Fibroblast of peridontal ligament (primary cell): ENCODE measurements around the gene RXRB.

Experiments
- DNase-seq: peaks from one replicate; pipeline ENCODE4 v3.0.0-alpha.2; 2010; ENCODE audit errors: extremely low read depth

RXRB gene

DNA sequence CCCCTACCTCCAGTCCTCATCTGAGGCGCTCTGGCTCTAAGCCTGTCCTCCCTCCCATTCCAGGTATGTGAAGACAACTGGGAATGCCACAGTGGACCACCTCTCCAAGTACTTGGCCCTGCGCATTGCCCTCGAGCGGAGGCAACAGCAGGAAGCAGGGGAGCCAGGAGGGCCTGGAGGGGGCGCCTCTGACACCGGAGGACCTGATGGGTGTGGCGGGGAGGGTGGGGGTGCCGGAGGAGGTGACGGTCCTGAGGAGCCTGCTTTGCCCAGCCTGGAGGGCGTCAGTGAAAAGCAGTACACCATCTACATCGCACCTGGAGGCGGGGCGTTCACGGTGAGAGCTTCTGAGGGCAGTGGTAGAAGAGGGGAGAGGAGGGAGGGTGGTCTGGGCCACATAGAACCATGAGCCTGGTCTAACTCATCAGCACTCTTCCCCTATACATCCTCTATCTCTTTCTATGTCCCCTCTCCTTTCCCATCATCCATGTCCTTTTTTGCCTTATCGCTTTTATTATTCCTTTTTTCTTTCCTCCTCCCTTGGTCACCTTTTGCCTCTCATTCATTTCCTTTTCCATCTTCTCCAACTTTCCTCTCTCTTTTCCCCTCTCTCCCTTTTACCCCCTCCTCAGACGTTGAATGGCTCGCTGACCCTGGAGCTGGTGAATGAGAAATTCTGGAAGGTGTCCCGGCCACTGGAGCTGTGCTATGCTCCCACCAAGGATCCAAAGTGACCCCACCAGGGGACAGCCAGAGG is 11.4 kb upstream of the RXRB start:
- DNase-seq, result no peak

DNA sequence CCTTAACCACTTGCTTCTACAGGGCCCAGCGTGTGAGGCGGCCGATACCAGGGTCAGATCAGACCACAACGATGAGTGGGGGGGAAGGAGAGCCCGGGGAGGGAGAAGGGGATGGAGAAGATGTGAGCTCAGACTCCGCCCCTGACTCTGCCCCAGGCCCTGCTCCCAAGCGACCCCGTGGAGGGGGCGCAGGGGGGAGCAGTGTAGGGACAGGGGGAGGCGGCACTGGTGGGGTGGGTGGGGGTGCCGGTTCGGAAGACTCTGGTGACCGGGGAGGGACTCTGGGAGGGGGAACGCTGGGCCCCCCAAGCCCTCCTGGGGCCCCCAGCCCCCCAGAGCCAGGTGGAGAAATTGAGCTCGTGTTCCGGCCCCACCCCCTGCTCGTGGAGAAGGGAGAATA is 10.7 kb upstream of the RXRB start:
- no peak for DNase-seq

DNA sequence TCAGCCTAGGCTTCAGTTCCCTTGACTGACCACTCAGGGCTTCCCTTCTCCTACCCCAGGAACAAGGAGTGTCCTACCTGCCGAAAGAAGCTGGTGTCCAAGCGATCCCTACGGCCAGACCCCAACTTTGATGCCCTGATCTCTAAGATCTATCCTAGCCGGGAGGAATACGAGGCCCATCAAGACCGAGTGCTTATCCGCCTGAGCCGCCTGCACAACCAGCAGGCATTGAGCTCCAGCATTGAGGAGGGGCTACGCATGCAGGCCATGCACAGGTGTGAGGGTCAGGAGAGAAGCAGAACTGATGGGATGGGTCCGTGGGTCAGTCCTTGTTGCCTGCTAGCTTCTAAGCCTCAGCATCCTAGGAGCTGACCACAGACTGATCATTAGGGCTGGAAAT is 9.4 kb upstream of the RXRB start:
- no peak for DNase-seq

DNA sequence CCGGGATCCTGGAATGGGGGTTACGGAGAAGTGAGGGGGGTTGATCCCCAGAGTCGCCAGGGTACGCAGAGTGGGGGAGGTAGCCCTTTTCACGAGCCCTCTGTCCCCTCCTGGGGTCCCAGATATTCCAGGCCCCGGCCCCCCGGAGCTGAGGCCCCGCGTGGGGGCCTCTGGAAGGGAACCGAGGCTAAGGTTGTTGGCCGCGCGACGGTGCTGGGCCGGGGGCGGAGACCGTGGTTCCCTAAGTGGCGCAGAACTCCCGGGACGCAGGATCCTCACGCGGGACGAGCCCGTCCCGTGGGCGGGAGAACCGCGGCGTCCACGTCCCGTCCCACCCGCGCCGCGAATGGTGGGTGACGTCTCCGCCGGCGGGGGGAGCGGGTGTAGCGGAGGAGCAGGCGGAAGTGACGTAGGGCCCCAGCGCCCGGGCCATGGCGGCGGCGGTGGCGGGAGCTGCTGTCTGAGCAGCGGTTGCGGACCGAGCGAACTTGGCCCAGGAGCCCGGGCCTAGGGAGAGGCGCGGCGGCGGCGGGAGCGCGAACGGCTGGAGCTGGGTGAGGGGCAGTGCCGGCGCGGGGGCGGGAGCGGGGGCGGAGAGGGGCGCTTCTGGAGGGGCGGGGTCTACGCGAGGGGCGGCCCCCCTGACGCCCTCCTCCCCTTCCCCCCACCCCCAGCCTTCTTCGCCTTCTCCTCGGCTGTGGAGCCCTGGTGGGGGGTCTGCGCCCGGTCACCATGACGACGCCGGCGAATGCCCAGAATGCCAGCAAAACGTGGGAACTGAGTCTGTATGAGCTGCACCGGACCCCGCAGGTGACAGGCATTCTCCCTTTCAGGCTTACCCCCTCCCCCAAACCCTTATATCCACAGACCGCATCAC is 7.9 kb upstream of the RXRB start, which contains the start of gene RING1:
RING1 (plus strand) TSS at position 410 of the 877 bp plus-strand sequence; CDS start at position 733, 323 bp downstream.
- peak; percentile 70 for DNase-seq

DNA sequence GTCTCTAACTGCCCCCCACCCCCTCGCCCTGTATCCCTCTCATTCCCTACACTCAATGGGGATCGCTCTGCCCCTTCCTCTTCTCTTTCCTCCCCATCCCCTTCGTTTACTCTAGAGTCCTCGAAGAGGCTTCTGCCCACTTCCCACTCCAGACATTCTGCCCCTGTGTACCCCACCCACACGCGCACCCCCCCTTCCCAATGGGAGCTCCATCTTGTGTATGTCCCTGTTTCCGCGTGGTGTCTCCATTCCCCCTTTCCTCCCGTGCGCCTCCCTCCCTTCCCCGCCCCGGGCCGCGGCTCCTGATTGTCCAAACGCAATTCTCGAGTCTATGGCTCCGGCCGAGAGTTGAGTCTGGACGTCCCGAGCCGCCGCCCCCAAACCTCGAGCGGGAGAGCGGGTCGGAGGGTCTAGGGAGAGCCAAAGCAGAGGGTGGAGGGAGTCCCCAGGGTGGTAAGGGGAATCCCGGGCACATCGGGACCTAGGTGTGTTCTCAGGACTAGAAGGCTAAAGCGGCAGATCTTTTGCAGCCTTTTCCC is 7.2 kb upstream of the RXRB start:
- peak; percentile 48 for DNase-seq

DNA sequence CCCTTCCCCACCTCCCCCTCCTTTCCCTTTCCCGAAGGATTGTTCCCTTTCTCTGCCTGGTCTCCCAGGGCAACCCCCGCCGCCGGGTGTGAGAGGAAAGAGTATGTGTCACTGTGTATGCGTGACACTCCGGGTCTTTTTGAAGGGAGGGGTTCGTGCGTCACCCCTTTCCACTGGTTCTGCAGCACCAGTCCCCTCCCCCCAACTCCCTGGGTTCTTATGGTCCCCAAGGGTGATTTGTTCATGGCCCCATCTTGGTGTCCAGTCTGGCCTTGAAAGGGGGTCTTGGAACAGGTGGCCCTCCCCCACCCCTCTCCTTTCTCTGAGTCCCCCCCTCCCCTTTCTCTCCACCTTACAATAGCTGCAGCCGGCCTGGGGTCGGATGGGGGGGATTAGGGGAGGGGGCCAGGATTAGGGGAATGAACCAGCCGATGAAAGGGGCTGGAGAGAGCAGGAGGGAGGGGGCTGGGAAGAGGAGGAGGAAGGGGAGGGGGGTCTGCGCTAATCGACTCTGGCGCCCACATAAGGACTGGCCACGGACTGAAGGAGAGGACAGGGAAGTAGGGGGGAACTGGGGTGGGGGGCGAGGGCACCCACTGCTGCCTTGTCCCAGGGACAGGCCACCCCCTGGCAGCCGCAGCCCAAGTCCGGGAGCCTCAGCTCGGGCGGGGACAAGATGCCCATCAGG is 6.5 kb upstream of the RXRB start:
- DNase-seq, result no peak

DNA sequence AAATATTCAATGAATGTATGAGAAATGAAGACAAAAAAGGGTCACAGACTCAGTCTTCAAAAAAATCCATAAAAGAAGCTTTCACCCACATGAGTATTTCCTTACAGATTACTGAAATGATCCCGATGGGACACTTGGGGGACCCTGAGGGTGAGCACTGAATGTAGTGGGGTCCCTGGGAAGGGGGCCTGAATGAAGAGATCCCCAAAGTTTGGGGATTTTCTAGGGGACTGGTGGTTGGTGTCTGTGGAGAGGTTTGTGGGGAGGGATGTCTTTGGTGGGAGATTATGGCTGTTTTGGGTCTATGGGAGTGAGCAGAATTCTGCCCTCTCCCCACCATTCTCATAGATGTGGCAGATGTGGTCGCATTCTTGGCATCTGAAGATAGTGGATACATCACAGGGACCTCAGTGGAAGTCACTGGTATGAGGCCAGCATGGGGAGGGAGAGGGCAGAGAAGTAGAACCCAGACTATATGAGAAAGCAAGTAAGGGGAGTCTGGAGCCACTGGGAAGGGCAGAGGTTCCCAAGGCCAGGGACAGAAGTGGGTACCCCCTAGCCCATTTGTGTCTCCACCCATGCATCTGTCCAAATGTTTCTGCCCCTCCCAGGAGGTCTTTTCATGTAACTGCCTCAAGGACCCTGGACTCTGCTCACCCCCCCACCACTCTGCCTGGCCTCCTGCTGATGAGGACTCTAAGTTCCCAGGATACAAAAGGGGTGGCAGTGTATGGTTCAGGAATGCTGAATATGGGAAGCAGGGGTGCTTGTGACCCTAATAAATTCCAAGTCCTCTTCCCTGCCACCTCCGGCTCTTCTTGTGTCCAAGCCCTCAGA is 5.8 kb upstream of the RXRB start:
- DNase-seq, result no peak

DNA sequence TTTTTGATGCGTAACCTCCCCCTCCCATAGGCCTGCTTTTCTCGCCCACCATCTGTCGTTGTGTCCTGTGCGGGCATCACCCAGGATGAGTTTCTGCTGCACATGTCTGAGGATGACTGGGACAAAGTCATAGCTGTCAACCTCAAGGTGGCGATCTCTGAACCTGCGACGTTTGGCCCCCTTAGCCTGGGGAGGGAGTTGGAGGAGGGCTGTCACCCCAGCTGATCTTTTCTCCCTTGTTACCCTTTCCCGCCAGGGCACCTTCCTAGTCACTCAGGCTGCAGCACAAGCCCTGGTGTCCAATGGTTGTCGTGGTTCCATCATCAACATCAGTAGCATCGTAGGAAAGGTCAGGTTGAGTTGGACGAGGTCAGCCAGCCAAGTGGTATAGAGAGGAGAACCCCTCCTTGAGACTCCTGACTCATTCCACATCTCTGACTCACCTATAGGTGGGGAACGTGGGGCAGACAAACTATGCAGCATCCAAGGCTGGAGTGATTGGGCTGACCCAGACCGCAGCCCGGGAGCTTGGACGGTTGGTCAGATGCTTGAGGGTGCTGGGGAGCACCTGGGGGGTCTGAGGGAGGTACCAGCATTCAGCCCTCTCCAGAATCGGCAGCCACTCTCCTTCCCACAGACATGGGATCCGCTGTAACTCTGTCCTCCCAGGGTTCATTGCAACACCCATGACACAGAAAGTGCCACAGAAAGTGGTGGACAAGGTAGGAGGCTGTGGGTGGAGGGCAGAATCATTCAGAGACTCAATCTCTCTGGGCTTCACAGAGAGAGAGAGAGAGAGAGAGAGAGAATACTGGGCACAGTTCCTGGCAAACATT is 4.9 kb upstream of the RXRB start:
- DNase-seq, result no peak

DNA sequence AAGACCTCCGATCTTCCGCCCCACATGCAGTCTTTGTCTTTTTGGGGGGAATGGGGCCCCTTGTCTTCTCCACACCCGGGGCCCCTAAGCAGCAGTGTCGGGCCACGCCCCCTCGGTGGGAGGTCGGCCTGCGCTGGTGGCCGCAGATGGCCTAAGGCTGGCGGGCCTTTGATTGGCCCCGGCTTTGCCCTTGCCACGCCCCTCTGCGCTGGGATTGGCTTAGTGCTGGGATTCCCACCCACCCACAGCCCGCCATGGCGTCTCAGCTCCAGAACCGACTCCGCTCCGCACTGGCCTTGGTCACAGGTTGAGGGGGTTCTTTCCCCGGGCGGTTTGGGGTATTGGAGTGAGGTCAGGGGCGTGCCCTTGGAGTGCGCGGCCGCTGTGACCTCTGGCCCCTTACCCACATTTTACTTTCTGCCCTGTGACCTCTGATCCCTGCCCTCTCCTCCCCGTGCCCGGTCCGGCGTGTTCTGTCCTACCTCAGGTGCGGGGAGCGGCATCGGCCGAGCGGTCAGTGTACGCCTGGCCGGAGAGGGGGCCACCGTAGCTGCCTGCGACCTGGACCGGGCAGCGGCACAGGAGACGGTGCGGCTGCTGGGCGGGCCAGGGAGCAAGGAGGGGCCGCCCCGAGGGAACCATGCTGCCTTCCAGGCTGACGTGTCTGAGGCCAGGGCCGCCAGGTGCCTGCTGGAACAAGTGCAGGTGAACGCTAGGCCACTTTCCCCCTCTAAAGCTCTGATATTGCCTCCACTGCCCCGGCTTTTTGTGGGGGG is 4.1 kb upstream of the RXRB start, which contains the start of gene HSD17B8:
HSD17B8 (plus strand) TSS at position 241 of the 776 bp plus-strand sequence; CDS start at position 255, 14 bp downstream.
- DNase-seq, result peak; percentile 81

DNA sequence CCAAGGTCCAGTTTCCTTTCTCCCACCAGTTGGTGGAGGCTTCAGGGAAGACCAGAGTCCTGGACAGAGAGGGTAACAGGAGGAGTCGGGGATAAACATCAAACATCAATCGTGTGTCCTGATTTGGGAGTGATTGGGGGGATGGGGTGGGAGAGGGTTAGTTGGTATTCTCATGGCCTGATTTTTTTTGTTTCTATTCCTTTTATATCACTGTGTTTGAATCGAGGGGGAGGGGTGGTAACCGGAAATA is 3.6 kb upstream of the RXRB start:
- no peak for DNase-seq

DNA sequence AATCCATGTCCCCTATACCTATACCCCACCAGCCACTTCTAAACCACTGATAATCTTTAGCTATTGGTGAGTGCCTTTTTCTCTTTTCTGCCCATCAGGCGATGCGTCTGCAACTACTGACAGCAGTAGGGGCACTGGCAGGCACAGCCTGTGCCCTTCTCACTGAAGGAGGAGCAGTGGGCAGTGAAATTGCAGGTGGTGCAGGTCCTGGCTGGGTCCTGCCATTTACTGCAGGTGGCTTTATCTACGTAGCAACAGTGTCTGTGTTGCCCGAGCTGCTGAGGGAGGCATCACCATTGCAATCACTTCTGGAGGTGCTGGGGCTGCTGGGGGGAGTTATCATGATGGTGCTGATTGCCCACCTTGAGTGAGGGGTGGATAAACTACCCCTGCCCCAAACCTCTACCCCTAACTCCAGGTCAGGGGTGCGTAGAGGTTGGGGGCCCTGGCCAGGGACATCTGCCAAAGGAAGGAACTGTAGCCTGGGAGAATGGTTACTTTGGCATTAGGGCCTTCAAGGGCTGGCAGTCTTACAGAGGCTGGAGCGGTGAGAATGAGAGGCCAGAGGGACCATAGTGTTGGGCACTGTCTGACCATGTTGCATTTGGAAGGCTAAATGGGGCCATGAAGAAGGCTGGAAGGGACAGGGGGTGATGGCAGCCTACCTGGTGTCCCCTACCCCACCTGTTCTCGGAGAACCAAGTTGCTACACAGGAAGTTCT is 3.1 kb upstream of the RXRB start:
- DNase-seq, result no peak

DNA sequence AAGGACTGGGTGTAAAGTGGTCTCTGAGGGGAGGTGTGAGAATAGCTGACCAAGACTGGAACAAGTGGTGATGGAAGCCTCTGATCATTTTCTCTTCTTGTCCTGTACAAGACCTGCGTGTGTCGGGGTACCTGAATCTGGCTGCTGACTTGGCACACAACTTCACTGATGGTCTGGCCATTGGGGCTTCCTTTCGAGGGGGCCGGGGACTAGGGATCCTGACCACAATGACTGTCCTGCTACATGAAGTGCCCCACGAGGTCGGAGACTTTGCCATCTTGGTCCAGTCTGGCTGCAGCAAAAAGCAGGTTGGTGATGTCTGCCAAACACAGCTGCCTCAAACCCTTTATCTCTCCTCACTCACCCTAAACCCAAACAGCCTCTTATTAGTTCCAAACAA is 2.3 kb upstream of the RXRB start:
- DNase-seq, result no peak

DNA sequence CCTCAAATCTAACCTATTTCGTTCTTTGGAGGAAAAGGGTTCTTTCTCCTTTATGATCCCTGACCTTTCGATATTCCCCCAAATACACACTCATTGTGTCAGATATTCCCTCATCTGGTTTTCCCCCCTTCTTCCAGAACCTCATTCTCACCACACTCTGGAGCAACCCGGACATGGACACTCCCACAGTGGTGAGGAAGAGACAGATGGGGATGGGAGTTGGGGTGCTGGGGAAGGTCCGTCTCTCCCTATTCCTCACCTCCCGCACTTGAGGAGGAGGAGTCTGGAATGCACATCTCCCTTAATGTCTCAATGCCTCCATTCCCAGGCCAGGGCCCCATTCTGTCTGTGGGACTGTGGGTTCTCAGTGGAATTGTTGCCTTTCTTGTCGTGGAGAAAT is 1.5 kb upstream of the RXRB start:
- DNase-seq, result no peak

DNA sequence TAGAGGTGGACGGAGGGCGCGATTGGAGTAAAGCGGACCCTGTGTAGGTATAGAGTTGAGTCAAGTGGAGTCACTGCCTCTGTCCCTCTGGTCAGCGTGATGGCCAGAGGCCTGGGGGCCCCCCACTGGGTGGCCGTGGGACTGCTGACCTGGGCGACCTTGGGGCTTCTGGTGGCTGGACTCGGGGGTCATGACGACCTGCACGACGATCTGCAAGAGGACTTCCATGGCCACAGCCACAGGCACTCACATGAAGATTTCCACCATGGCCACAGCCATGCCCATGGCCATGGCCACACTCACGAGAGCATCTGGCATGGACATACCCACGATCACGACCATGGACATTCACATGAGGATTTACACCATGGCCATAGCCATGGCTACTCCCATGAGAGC is 681 bp upstream of the RXRB start:
- no peak for DNase-seq

DNA sequence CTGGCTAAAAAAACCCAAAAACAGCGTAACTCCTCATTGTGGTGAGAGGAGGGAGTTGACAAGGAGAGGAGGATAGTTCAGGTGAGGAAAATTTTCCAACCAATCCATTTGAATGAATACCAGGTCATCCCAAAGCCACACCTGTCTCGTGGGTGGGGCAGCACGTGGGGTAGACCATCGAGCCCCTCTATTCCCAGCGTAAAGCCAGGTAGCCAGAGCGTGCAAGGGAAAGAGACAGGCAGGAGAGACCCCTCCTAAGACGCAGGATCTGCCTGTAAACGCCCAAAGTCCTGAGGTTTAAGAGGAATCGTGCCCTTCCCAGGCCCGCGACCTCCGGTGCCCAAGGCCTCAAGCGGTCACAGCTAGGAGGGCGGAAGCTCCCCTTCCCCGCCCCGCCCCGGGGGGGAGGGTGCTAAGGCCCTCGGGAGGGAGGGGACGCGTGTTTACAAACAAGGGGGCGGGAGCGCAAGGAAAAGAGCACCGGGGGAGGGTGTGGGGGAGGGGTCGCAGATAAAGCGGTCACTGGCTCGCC is 712 bp downstream of the RXRB start:
- DNase-seq, result peak; percentile 35

DNA sequence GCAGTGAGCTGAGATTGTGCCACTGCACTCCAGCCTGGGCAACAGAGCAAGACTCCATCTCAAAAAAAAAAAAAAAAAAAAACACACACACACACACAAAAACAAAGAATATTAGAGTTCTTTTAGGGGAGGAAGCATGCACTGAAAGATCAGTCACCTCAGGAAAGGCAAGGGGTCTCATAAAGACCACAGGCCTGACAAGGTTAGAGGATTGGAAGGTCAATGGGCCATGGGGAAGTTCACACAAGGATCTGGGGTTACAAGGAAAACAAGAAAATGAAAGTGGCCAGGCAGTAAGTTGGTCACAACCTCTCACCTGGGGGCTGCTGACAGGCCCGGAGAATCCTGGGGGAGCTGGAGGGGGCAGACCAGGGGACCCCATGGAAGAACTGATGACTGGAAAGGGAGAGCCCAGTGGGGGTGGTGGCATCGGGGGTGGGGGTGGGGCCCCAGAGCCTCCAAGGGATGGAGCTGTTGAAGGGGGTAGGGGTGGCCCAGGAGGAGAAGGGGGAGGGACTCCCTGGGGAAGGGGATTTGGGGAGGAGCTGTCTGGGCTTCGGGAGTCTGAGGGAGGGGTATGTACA is 1.5 kb downstream of the RXRB start:
- no peak for DNase-seq

DNA sequence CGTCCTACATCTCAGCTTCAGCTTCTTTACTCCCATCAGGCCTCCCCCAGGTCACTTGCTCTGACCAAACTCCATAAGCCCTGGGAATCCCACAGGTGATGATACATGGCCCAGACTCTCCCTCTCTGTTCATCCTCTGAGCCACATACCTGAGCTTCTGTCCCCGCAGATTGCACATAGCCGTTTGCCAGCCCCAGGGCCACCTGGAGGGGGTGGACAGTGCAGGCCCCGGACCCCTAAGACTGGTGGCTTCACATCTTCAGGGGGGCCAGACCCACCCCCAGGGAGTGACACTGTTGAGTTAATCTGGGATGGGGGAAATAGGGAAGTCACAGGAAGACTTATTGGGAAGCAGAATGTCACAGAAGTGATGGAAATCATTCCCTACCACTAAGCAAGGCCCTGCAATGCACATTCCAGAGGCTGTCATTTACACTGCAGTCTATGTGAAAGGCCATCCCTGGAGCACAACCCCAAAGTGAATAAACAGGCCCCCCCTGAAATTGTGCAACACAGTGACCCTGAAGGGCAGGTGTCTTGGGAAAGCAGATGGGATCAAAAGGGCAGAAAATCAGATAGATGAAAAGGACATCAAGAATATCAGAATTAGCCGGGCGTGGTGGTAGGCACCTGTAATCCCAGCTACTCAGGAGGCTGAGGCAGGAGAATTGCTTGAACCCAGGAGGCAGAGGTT is 2.2 kb downstream of the RXRB start:
- no peak for DNase-seq
